ENCODE data around the gene ZSCAN30. TPM values are rescaled to one million over a fixed set of nuclear protein-coding genes. Genes with fewer than 3 reads are reported as not detected.

Gene ZSCAN30
- total and polyA plus RNA-seq, 9 of the 15 experiments (the other 6 are each of a cell fraction or from before 2014, with no cell fraction given) = 4.6 to 13.6 (median 10.8) TPM

- WGBS (ENCODE audit: insufficient coverage, low coverage, missing lambda C conversion rate) = 2% methylated on average over 5 of the region's 5 CpGs
- H3K27me3 ChIP-seq (ENCODE audit: control insufficient read depth in 2 of 2, insufficient read depth in 2 of 2, low read length in 2 of 2) = no peaks in the 10 kb centered on the region
- peak overlapping the region; percentile 91 for H2AFZ ChIP-seq (ENCODE audit: low read depth, low read length)
- H3K9me3 ChIP-seq (replicated peaks; ENCODE audit: control insufficient read depth, insufficient read depth, low read depth, low read length) = peaks cover 14% of the 10 kb centered on the region; the same call in 1 of the 2 replicates
- peaks cover 45% of the 10 kb centered on the region for H3K36me3 ChIP-seq (ENCODE audit: control insufficient read depth, insufficient read depth, low read length)
- ChIA-PET CTCF (ENCODE audit: low intra/inter-chr PET ratio) (no interaction called here), POLR2A (interaction anchor here (0.9 to 1.5 kb wide), 10 partner anchors 9 to 202 kb away, joined by 3 to 8 read pairs (median 3); no protein-coding TSS in a partner anchor)
- no peaks in the 10 kb centered on the region for H3K9me1 ChIP-seq (ENCODE audit: control insufficient read depth, insufficient read depth, low read length)
- DNase-seq (ENCODE audit: extremely low read depth in 1 of 4, low spot score in 3 of 4) (peak in 1 of 4 experiments; percentile 20), FAIRE-seq (no peak), ATAC-seq (peak; percentile 1; the same call in 1 of the 3 replicates)
- peak overlapping the region; percentile 61 for H3K4me3 ChIP-seq
- H4K20me1 ChIP-seq (replicated peaks; ENCODE audit: control insufficient read depth, insufficient read depth, low read length) = no peaks in the 10 kb centered on the region
- H3K4me2 ChIP-seq (ENCODE audit: insufficient read depth, low read length) = peak overlapping the region; percentile 87
- H3K9ac ChIP-seq (ENCODE audit: insufficient read depth in 1 of 2, low read depth in 2 of 2, low read length in 2 of 2) = peak overlapping the region; percentile 89 to 97; a peak in 3 of 4 replicates
- in situ Hi-C loops (cut with MboI) (loop anchor here (5.0 kb wide), 1 partner anchor 46 kb away; no protein-coding TSS in a partner anchor), intact Hi-C loops (cut with micrococcal nuclease) (loop anchor here (2.0 to 5.0 kb wide), 2 partner anchors 49 to 101 kb away; partner anchors contain the start of genes ZNF24 and ZSCAN30)
- H3K27ac ChIP-seq (ENCODE audit: extremely low read depth, low read depth, low read length) = peak overlapping the region; percentile 87
- TSS peak; percentile 64 for BruUV-seq (replicated peaks)
- peaks cover 3 to 11% of the 10 kb centered on the region in 2 experiments for H3K4me1 ChIP-seq (replicated peaks in 1 of 2; ENCODE audit: control insufficient read depth in 2 of 2, insufficient read depth in 2 of 2, low read length in 2 of 2)
- peaks cover 23% of the 10 kb centered on the region for H3K79me2 ChIP-seq (ENCODE audit: control insufficient read depth, insufficient read depth, low read length)
- peak; percentile 64 for TF ChIP-seq CREB3 (tag; conservative IDR thresholded peaks at IDR 0.05; ENCODE audit: low read depth)
- TF ChIP-seq CREB5 (CRISPR knock-in tag; IDR thresholded peaks at IDR 0.05) = 0 out of 2 replicates have a peak, but pooled peaks have one; percentile 48
- 0 out of 2 replicates have a peak, but pooled peaks have one; percentile 33 for TF ChIP-seq GATA2 (CRISPR knock-in tag; IDR thresholded peaks at IDR 0.05)
- 0 out of 2 replicates have a peak, but pooled peaks have one; percentile 15 for TF ChIP-seq TOE1 (IDR thresholded peaks at IDR 0.05; ENCODE audit: borderline replicate concordance)
- TF ChIP-seq TOE1 (CRISPR knock-in tag; IDR thresholded peaks at IDR 0.05; ENCODE audit: borderline replicate concordance, low read depth) = no peak
- 0 out of 2 replicates have a peak, but pooled peaks have one; percentile 11 for TF ChIP-seq MYBL2 (IDR thresholded peaks at IDR 0.05; ENCODE audit: low read depth)
- TF ChIP-seq MYBL2 (CRISPR knock-in tag; IDR thresholded peaks at IDR 0.05; ENCODE audit: borderline replicate concordance) = no peak
- TF ChIP-seq CREM (IDR thresholded peaks at IDR 0.05; ENCODE audit: low read depth) = no peak
- no peak for TF ChIP-seq E2F4 (CRISPR knock-in tag; IDR thresholded peaks at IDR 0.05; ENCODE audit: low read depth)
- 0 out of 2 replicates have a peak, but pooled peaks have one; percentile 8 for TF ChIP-seq AFF4 (CRISPR knock-in tag; IDR thresholded peaks at IDR 0.05)
Observed at GRCh38 chr18:35241448-35241804, 48.6 kb downstream of the ZSCAN30 start.

All from K562 (cell line).